ENCODE data around the gene SPEM1. TPM values are rescaled to one million over a fixed set of nuclear protein-coding genes. Genes with fewer than 3 reads are reported as not detected.

The SPEM1 gene
- total RNA-seq, 1 experiment from 2014 or later = not detected

- no peak overlapping the region for H3K4me2 ChIP-seq (ENCODE audit: low read depth, low read length, poor library complexity, severe bottlenecking)
- no peak overlapping the region for H3K27ac ChIP-seq (ENCODE audit: low read length)
- H3K4me3 ChIP-seq (ENCODE audit: low read length) = no peak overlapping the region
- no peaks in the 10 kb centered on the region for H3K9me2 ChIP-seq (replicated peaks; ENCODE audit: insufficient read depth, low read length)
- peaks cover 27% of the 10 kb centered on the region for H3K4me1 ChIP-seq (ENCODE audit: low read length)
- H3K9ac ChIP-seq (ENCODE audit: low read length) = no peak overlapping the region
- H3K27me3 ChIP-seq (ENCODE audit: low read length) = no peaks in the 10 kb centered on the region
- no peaks in the 10 kb centered on the region for H3K9me3 ChIP-seq (ENCODE audit: low read length)
- 0 out of 2 replicates have a peak, but pooled peaks cover 4% of the 10 kb centered on the region for H3K79me2 ChIP-seq (ENCODE audit: low read length)
- DNase-seq = no peak
- H2AFZ ChIP-seq (ENCODE audit: low read length) = no peak overlapping the region
- H4K20me1 ChIP-seq (ENCODE audit: insufficient read depth, low read depth, low read length) = peaks cover 9% of the 10 kb centered on the region; the same call in 1 of the 2 replicates
- H3K36me3 ChIP-seq (ENCODE audit: insufficient read depth, low read length) = no peaks in the 10 kb centered on the region
These were observed 18.7 kb downstream of the SPEM1 start for GRCh38 chr17:7438656-7439460.

DNA sequence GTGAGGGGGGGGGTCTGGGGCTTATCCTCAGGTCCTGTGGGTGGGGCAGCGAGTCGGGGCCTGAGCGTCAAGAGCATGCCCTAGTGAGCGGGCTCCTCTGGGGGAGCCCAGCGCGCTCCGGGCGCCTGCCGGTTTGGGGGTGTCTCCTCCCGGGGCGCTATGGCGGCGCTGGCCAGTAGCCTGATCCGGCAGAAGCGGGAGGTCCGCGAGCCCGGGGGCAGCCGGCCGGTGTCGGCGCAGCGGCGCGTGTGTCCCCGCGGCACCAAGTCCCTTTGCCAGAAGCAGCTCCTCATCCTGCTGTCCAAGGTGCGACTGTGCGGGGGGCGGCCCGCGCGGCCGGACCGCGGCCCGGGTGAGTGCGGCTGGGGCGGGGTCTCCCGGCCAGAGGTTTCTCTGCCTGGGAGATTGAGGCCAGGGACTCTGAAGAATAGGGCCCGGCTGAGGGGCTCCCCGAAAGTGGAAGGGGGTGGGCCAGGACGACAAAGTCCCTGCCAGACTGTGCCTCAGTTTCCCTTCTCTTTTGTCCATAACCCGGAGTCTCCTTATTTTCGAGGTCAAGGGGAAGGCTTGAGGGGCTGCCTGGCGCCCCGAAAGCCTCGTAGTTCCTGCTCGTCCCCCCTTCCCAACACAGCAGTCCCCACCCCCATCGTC is 19.5 kb downstream of the SPEM1 start, which contains the start of gene FGF11:
Gene FGF11 (plus strand): TSS at position 51 of the 651 bp plus-strand sequence. CDS start 109 bp downstream, at position 160.
- Histone ChIP-seq H3K27me3 (ENCODE audit: low read length) (no peaks in the 10 kb centered on the region), H4K20me1 (ENCODE audit: insufficient read depth, low read depth, low read length) (peaks cover 9% of the 10 kb centered on the region; the same call in 1 of the 2 replicates), H3K4me3 (ENCODE audit: low read length) (no peak within 1 kb of the TSS), H3K9ac (ENCODE audit: low read length) (no peak within 1 kb of the TSS), H3K9me3 (ENCODE audit: low read length) (no peaks in the 10 kb centered on the region), H3K36me3 (ENCODE audit: insufficient read depth, low read length) (no peaks in the 10 kb centered on the region), H3K79me2 (ENCODE audit: low read length) (0 out of 2 replicates have a peak, but pooled peaks cover 4% of the 10 kb centered on the region), H3K9me2 (replicated peaks; ENCODE audit: insufficient read depth, low read length) (no peaks in the 10 kb centered on the region), H3K4me2 (ENCODE audit: low read depth, low read length, poor library complexity, severe bottlenecking) (peak within 1 kb of the TSS; percentile 10), H3K27ac (ENCODE audit: low read length) (no peak within 1 kb of the TSS), H2AFZ (ENCODE audit: low read length) (no peak within 1 kb of the TSS), H3K4me1 (ENCODE audit: low read length) (peaks cover 27% of the 10 kb centered on the region)
- no peak for DNase-seq

GRCh38 chr17:7440113-7440833 is 20.1 kb downstream of the SPEM1 start:
- Histone ChIP-seq H3K27me3 (ENCODE audit: low read length) (no peaks in the 10 kb centered on the region), H3K9ac (ENCODE audit: low read length) (no peak overlapping the region), H3K79me2 (ENCODE audit: low read length) (0 out of 2 replicates have a peak, but pooled peaks cover 4% of the 10 kb centered on the region), H3K4me2 (ENCODE audit: low read depth, low read length, poor library complexity, severe bottlenecking) (peak overlapping the region; percentile 10), H3K9me3 (ENCODE audit: low read length) (no peaks in the 10 kb centered on the region), H3K9me2 (replicated peaks; ENCODE audit: insufficient read depth, low read length) (no peaks in the 10 kb centered on the region), H2AFZ (ENCODE audit: low read length) (no peak overlapping the region), H3K4me3 (ENCODE audit: low read length) (no peak overlapping the region), H3K4me1 (ENCODE audit: low read length) (peaks cover 31% of the 10 kb centered on the region), H4K20me1 (ENCODE audit: insufficient read depth, low read depth, low read length) (peaks cover 9% of the 10 kb centered on the region; the same call in 1 of the 2 replicates), H3K36me3 (ENCODE audit: insufficient read depth, low read length) (no peaks in the 10 kb centered on the region), H3K27ac (ENCODE audit: low read length) (no peak overlapping the region)
- peak; percentile 68 for DNase-seq

GRCh38 chr17:7440834-7441195 is 20.7 kb downstream of the SPEM1 start:
- H4K20me1 ChIP-seq (ENCODE audit: insufficient read depth, low read depth, low read length) = peaks cover 9% of the 10 kb centered on the region; the same call in 1 of the 2 replicates
- no peak overlapping the region for H3K4me2 ChIP-seq (ENCODE audit: low read depth, low read length, poor library complexity, severe bottlenecking)
- H3K27me3 ChIP-seq (ENCODE audit: low read length) = no peaks in the 10 kb centered on the region
- H3K9me2 ChIP-seq (replicated peaks; ENCODE audit: insufficient read depth, low read length) = no peaks in the 10 kb centered on the region
- H3K36me3 ChIP-seq (ENCODE audit: insufficient read depth, low read length) = no peaks in the 10 kb centered on the region
- no peak overlapping the region for H3K9ac ChIP-seq (ENCODE audit: low read length)
- DNase-seq = no peak
- no peaks in the 10 kb centered on the region for H3K9me3 ChIP-seq (ENCODE audit: low read length)
- H3K27ac ChIP-seq (ENCODE audit: low read length) = no peak overlapping the region
- no peak overlapping the region for H3K4me3 ChIP-seq (ENCODE audit: low read length)
- peaks cover 35% of the 10 kb centered on the region for H3K4me1 ChIP-seq (ENCODE audit: low read length)
- H2AFZ ChIP-seq (ENCODE audit: low read length) = no peak overlapping the region
- 0 out of 2 replicates have a peak, but pooled peaks cover 4% of the 10 kb centered on the region for H3K79me2 ChIP-seq (ENCODE audit: low read length)

DNA sequence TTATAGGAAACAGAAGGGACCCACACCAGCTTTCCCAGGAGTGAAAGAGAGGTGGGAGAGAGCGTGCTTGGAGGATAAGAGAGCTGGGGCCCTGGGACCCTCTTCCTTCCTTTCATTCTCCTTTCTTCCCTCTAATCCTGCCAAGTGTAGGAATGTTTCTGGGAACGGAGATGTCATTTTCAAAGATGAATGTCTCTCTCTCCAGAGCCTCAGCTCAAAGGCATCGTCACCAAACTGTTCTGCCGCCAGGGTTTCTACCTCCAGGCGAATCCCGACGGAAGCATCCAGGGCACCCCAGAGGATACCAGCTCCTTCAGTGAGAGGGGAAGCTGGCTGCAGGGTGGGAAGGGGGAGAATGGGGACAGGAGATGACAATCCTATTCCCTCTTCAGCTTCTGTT is 21.1 kb downstream of the SPEM1 start:
- no peak overlapping the region for H3K9ac ChIP-seq (ENCODE audit: low read length)
- no peak overlapping the region for H3K27ac ChIP-seq (ENCODE audit: low read length)
- H4K20me1 ChIP-seq (ENCODE audit: insufficient read depth, low read depth, low read length) = peaks cover 9% of the 10 kb centered on the region; the same call in 1 of the 2 replicates
- H3K27me3 ChIP-seq (ENCODE audit: low read length) = no peaks in the 10 kb centered on the region
- H3K4me2 ChIP-seq (ENCODE audit: low read depth, low read length, poor library complexity, severe bottlenecking) = no peak overlapping the region
- H2AFZ ChIP-seq (ENCODE audit: low read length) = no peak overlapping the region
- DNase-seq = no peak
- H3K4me1 ChIP-seq (ENCODE audit: low read length) = peaks cover 32% of the 10 kb centered on the region
- no peaks in the 10 kb centered on the region for H3K36me3 ChIP-seq (ENCODE audit: insufficient read depth, low read length)
- H3K9me3 ChIP-seq (ENCODE audit: low read length) = no peaks in the 10 kb centered on the region
- H3K79me2 ChIP-seq (ENCODE audit: low read length) = 0 out of 2 replicates have a peak, but pooled peaks cover 1% of the 10 kb centered on the region
- H3K9me2 ChIP-seq (replicated peaks; ENCODE audit: insufficient read depth, low read length) = no peaks in the 10 kb centered on the region
- no peak overlapping the region for H3K4me3 ChIP-seq (ENCODE audit: low read length)

- Histone ChIP-seq H3K36me3 (ENCODE audit: insufficient read depth, low read length) (no peaks in the 10 kb centered on the region), H3K27me3 (ENCODE audit: low read length) (no peaks in the 10 kb centered on the region)
These were observed 22.0 kb downstream of the SPEM1 start for GRCh38 chr17:7442142-7442541.

DNA sequence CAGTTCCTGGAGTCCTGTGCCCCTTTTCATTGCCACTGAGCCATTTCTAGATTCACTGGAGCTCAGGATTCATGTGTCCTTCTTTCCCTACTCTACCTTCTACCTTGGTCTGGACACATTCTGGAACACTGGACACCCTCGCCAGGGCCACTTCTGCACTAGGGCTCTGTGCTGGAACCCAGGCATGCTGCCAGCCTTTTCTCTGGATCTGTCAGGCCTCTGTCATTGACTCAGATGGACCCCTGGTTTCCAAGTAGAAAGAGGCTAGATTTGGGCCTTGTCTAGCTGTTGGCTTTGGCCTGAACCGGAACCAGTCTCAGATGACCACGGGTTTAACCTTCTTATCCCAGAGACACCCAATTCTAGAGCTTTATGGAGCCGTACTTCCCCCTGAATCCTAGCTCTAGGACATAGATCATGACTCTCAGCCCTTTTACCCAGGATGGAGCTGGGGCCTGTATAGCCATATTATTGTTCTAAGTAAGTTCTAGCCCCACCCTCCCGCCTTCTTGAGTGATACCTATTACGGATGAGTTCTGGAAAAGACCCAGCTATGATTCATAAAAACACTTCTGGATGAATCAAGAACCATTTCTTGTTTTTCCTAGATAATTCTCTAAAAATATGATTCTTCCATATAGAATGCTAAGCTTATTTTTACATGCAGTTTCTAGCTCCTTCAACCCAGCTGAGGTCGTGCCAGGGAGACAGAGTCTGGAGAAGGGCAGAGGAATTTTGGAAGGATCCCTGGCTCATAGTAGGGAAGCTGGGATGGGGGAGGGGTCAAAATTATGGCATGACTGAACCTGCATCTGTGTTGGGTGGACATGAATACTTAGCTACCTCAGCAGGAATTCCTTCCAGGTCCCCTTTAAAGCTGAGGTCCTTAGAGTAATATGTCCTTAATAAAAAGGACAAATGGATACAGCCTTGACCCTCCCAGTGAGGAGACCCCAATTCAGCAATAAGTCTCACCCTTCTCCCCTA is 23.7 kb downstream of the SPEM1 start:
- no peaks in the 10 kb centered on the region for H3K27me3 ChIP-seq (ENCODE audit: low read length)

More at GRCh38 chr17:7442142-7442541, 22.0 kb downstream of the SPEM1 start:
- Histone ChIP-seq H3K79me2 (ENCODE audit: low read length) (no peaks in the 10 kb centered on the region), H3K9ac (ENCODE audit: low read length) (no peak overlapping the region), H2AFZ (ENCODE audit: low read length) (no peak overlapping the region), H3K27ac (ENCODE audit: low read length) (no peak overlapping the region), H3K4me2 (ENCODE audit: low read depth, low read length, poor library complexity, severe bottlenecking) (no peak overlapping the region), H4K20me1 (ENCODE audit: insufficient read depth, low read depth, low read length) (peaks cover 9% of the 10 kb centered on the region; the same call in 1 of the 2 replicates), H3K4me1 (ENCODE audit: low read length) (peaks cover 25% of the 10 kb centered on the region), H3K9me3 (ENCODE audit: low read length) (no peaks in the 10 kb centered on the region), H3K9me2 (replicated peaks; ENCODE audit: insufficient read depth, low read length) (no peaks in the 10 kb centered on the region), H3K4me3 (ENCODE audit: low read length) (no peak overlapping the region)
- no peak for DNase-seq

More for the DNA sequence above, 23.7 kb downstream of the SPEM1 start:
- H3K9me3 ChIP-seq (ENCODE audit: low read length) = no peaks in the 10 kb centered on the region
- H3K36me3 ChIP-seq (ENCODE audit: insufficient read depth, low read length) = no peaks in the 10 kb centered on the region
- H3K27ac ChIP-seq (ENCODE audit: low read length) = no peak overlapping the region
- H4K20me1 ChIP-seq (ENCODE audit: insufficient read depth, low read depth, low read length) = no peaks in the 10 kb centered on the region
- DNase-seq = no peak
- H3K9ac ChIP-seq (ENCODE audit: low read length) = no peak overlapping the region
- no peaks in the 10 kb centered on the region for H3K9me2 ChIP-seq (replicated peaks; ENCODE audit: insufficient read depth, low read length)
- H3K79me2 ChIP-seq (ENCODE audit: low read length) = no peaks in the 10 kb centered on the region
- peaks cover 22% of the 10 kb centered on the region for H3K4me1 ChIP-seq (ENCODE audit: low read length)
- no peak overlapping the region for H3K4me3 ChIP-seq (ENCODE audit: low read length)
- H3K4me2 ChIP-seq (ENCODE audit: low read depth, low read length, poor library complexity, severe bottlenecking) = no peak overlapping the region
- no peak overlapping the region for H2AFZ ChIP-seq (ENCODE audit: low read length)
